ENCODE measurements around the gene MTFP1.

DNA sequence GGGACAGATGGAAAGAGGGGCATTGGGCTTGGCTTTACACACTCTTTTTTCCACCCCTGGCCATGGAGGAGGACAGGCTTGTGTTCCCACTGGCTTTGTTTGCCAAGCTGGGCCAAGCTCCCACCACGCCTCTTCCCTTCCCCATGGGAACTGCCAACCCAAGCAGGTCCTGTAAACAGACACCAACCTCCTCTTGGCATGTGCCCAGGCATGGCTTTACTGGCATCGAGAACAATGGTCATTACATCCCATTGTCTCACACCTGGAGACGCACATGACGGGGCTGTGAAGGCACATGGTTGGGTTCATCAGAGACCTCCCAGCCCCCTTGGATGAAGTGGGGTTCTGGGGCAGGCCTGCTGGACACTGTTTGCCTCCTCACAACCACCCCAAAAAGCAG, 34.6 kb downstream of the MTFP1 start:
- no peak for TF ChIP-seq YY1 (IDR thresholded peaks at IDR 0.05; ENCODE audit: insufficient read depth, insufficient read length)
- TF ChIP-seq SUZ12 (IDR thresholded peaks at IDR 0.05; ENCODE audit: extremely low read depth, insufficient read depth, insufficient read length): no peak
- TF ChIP-seq ZNF274 (IDR thresholded peaks at IDR 0.05; ENCODE audit: low read depth, low read length): no peak
